Mononuclear cell (primary cell): ENCODE measurements around the gene IGFN1. TPM values are rescaled to one million over a fixed set of nuclear protein-coding genes. Genes with fewer than 3 reads are reported as not detected.
"Not testable (repeated sequence)": the region's sequence is repeated elsewhere in the genome, so short reads cannot be mapped to it uniquely, and the experiment has no call there.

Experiments
- H3K27me3 ChIP-seq: 2 replicates; pipeline ENCODE4 v1.6.0; 2011; ENCODE audit warnings: low read length, control low read depth; ENCODE audit not compliant: insufficient read depth
- H3K4me1 ChIP-seq: 2 replicates; pipeline ENCODE4 v1.5.1; 2011; ENCODE audit warnings: mild to moderate bottlenecking, low read length, control low read depth; ENCODE audit not compliant: insufficient read depth
- H3K4me3 ChIP-seq: 2 replicates; pipeline ENCODE4 v1.5.1; 2011; ENCODE audit warnings: mild to moderate bottlenecking, low read length, moderate library complexity
- H3K9me3 ChIP-seq: 2 replicates; pipeline ENCODE4 v1.5.1; 2011; ENCODE audit warnings: low read depth, mild to moderate bottlenecking, control low read depth, low read length
- total RNA-seq: library from RNA; depleted of rRNA; stranded (reverse); fragments of >200 nt; gene quantifications from one replicate; pipeline ENCODE4 v1.2.3, GENCODE V29; 2012

Gene IGFN1
- total RNA-seq, 1 donor: under 0.01 TPM

DNA sequence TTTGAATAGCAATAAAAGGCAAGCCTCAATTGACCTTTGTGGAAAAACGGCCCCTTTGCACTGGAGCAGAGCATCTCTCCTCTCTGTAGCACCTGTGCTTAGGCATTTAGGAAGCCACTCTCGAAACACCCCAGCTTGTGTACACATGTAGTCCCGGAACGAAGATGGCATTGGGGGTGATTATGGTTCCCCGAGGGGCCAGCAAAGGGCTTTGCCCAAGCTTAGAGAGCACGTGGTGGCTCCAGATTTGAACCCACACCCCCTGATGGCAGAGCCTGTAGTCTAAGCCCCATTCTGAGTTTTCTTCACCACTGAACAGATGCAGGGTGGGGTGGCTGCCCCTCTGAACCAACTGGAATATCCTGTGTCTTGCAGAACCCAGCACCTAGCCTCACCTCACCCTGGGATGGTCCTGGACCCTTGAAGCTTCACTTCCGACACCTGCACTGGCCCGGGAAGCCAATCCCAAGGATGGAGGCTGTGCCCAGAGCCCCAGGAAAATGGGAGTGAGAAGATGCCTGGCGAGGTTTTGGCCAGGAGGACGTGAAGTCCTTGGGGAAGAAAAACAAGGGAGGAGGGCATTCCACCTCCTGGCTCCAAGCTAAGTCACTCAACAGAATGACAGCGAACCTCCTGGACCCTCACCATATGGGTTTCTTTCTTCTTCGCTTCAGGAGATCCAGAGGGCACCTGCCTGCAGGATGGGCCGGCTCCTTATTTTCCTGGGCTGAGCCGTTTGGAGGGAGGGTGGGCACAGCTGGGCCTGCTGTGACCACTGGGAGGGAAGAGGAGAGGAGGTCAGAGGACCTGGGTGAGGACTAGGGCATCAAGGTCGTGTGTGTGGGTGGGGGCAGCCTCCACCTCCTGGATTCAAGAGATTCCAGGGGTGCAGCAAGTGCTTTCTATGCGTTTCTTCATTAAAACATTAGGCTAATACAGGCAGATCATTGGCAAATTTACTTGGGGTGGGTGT, 37.7 kb downstream of the IGFN1 start:
- Histone ChIP-seq H3K4me3 (no peak overlapping the region), H3K27me3 (no peaks in the 10 kb centered on the region), H3K4me1 (no peaks in the 10 kb centered on the region), H3K9me3 (no peaks in the 10 kb centered on the region)

DNA sequence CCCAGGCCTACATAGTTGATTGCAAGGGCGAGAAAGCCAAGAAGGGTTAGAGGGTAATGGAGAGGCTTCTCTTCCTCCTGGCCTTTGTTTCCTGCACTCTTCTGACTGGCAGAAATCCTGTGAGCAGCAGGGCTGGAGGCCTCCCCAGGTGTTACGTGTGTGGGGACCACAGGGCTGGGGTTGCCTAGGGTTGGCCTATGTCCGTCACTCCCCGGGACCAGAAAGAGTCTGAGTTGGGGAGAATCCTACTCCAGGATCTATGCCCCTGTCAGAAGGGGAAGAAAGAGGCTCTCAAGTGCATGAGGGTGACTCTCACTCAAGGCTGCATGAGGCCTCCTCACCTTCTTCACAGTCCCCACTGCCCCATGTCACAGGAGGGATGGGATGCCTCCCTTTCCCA, 38.5 kb downstream of the IGFN1 start:
- Histone ChIP-seq H3K27me3 (no peaks in the 10 kb centered on the region), H3K9me3 (no peaks in the 10 kb centered on the region), H3K4me1 (no peaks in the 10 kb centered on the region), H3K4me3 (no peak overlapping the region)

DNA sequence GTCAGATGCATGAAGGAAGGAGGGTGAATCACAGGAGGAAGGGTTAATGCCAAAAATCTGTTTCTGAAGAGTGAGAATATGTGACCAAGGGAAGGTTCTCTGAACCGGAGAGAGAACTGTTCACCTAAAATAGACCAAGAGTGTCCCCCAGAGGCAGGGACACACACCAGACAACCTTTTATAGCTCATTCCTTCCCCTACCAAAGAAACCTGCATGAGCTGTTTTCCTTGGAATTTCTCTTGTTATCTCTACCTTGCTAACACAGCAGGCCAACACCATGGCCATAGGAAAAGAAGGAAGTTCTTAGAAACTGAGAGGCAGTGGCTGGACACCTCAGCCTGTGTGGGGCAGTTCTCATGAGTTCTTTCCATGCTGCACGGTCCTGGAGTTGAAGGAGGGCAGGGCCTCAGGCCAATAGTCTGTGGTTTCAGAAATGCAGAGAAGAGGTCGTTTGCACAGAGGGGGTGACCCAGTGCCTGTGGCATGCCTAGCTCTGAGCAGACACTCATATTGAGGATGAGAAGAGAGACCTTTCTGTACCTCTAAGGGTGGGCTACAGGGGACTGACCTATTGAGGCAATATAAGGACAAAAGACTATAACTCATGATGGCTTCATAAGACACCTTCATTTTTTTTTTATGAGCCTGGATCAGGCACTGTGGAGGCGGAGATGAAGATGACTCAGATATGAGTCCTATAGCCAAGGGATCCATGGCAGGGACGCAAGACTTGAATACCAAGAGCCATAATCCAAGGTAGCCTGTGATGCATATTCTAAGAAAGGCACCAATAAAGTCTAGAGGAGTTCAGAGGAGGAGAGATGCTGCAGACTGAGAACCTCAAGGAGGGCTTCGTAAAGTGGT, 39.4 kb downstream of the IGFN1 start:
- H3K4me1 ChIP-seq: no peaks in the 10 kb centered on the region
- no peak overlapping the region for H3K4me3 ChIP-seq
- H3K9me3 ChIP-seq: no peaks in the 10 kb centered on the region
- H3K27me3 ChIP-seq: no peaks in the 10 kb centered on the region

DNA sequence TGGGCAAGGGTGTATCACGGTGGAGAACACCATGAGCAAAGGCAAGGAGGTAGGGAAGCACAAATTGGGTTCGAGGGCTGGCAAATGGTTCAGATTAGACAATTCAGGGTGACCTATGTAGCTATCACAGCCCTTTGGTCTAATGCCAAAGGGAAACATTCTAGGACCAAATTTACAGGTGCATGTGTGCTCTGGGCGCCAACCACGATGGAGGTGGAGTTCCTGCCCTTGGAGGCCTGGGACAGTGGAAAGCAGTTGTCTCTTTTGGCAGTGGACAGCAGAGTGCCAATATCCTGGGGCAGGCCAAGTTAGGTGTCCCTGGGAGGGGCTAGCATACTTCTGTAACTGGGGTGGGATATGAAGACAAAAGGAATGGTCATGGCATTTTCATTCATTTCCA, 40.1 kb downstream of the IGFN1 start:
- Histone ChIP-seq H3K27me3 (no peaks in the 10 kb centered on the region), H3K4me3 (no peak overlapping the region), H3K4me1 (no peaks in the 10 kb centered on the region), H3K9me3 (no peaks in the 10 kb centered on the region)

DNA sequence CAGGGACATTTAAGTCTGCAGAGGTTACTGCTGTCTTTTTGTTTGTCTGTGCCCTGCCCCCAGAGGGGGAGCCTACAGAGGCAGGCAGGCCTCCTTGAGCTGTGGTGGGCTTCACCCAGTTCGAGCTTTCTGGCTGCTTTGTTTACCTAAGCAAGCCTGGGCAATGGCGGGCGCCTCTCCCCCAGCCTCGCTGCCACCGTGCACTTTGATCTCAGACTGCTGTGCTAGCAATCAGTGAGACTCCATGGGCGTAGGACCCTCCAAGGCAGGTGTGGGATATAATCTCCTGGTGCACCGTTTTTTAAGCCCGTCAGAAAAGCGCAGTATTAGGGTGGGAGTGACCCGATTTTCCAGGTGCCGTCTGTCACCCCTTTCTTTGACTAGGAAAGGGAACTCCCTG, 49.0 kb downstream of the IGFN1 start:
- H3K4me3 ChIP-seq, H3K9me3 ChIP-seq, H3K4me1 ChIP-seq: not testable (repeated sequence)
- peaks cover 20% of the 10 kb centered on the region for H3K27me3 ChIP-seq

DNA sequence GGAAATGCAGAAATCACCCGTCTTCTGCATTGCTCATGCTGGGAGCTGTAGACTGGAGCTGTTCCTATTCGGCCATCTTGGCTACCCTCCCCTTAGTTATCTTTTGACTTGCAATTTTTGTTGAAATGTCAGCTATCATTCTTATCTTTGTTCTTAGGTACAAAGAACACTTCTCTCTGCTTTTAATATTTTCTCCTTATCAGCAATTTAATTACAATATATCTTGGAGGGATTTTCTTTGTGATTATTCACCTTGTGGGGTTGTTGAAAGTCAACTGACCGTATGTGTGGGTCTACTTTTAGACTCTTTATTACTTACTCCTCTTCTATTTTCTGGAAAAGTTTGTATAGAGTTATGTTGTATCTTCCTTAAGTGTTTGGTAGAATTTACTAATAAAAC, 49.5 kb downstream of the IGFN1 start:
- H3K27me3 ChIP-seq: peaks cover 23% of the 10 kb centered on the region

DNA sequence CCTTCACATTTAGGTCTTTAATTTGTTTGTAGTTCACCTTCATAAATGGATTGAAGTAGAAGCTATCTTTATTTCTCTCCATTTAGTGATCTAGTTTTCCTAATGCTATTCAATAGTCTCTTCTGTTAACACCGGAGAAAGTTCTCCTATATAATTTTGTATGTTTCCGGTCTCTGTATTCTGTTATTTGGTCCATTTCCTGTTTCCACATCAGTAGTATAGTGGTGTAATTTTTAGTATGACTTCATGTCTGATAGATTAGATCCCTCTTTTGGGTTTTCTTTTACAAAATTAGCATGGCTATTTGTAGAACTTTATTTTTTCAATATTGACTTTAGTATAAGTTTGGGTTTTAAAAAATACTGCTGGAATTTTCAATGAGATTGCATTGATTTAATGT, 51.1 kb downstream of the IGFN1 start:
- Histone ChIP-seq H3K27me3 (peaks cover 25% of the 10 kb centered on the region), H3K4me3 (no peak overlapping the region), H3K4me1 (no peaks in the 10 kb centered on the region), H3K9me3 (no peaks in the 10 kb centered on the region)

More for the DNA sequence above, 49.5 kb downstream of the IGFN1 start:
- H3K9me3 ChIP-seq: no peaks in the 10 kb centered on the region
- H3K4me3 ChIP-seq: no peak overlapping the region
- H3K4me1 ChIP-seq: no peaks in the 10 kb centered on the region

DNA sequence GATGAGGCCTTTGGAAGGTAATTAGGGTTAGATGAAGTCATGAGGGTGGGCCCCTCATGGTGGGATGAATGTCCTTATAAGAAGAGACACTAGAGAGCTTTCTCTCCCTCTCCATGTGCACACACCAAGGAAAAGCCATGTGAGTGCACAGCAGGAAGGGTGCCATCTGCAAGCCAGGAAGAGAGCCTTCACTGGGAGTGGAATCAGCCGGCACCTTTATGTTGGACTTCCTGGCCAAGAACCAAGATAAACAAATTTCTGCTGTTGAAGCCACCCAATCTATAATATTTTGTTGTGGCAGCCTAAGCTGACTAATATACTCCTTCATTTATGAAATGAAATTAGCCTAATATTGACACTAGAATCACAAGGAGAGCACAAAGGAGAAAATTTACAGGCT, 54.5 kb downstream of the IGFN1 start:
- H3K4me1 ChIP-seq: no peaks in the 10 kb centered on the region
- H3K9me3 ChIP-seq: no peaks in the 10 kb centered on the region
- H3K27me3 ChIP-seq: peaks cover 25% of the 10 kb centered on the region
- H3K4me3 ChIP-seq: no peak overlapping the region

DNA sequence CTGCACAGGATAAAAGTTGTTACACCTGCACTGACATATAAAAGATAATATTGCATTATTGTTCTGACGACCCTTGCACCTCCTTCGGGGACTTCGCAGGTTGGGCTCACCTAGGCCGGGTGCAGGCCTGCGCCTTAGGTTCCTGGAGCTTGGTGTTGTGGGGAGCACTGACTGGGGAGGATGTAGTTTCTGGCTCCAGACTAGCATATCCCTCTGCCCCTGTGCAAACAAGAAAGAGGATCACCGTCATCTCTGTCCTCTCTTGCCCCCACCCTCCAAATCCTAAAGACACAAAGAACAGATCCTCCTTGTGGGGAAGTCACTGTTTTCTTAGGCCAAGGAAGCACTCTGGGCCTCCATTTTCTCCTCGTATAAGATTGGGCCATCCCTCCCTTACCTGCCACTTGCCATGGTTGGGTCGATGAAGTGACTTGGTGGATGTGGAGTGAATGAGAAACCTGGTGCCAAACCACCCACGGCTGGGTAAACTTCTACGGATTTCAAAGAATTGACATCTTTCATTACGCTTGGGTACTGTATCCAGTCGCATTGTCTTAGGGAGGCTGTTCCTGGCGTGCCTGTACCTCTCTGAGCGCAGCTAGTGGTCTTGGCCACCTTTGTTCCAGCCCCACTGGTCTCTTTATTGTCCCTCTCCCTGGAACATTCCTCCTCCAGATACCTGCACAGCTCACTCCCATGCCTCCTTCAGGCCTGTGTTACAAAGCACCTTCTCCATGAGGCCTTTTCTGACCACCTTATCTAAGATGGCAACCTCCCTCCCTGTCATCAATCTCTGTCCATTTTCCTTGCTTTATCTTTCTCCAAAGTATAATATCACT, 58.3 kb downstream of the IGFN1 start:
- H3K4me3 ChIP-seq: no peak overlapping the region
- H3K27me3 ChIP-seq: peaks cover 8% of the 10 kb centered on the region
- no peaks in the 10 kb centered on the region for H3K4me1 ChIP-seq
- H3K9me3 ChIP-seq: no peaks in the 10 kb centered on the region

DNA sequence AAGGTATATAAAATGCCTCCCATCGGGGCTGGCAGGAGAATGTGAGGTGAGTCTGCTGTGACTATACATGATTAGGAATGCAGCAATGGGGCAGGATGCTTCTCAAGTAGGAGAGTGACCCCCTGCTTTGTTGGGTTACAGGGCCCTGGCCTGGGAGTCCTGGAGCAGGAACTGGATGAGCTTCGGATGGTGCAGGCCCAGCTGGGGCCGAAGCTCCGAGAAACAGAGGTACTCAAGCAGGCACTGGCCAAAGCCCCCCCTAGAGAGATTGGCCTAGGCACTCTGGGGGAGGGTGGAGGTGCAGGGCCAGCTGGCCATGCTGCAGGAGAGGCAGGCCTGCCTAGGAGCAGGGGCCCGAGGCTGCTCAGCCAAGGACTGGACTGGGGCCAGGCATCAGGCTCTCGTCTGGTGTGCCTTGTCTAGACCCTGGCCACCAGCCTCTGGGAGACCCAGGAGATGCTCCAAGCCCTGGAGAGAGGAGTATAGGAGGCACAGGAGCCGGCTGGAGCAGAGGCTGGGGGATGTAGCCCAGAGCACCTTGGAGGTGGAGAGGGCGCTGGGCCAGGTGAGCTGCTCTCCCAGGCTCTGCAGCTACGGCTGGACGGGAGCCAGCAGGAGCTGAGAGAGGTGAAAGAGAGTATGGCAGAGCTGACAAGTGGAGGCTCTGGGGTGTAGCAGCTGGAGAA, 59.8 kb downstream of the IGFN1 start:
- no peak overlapping the region for H3K4me3 ChIP-seq
- H3K9me3 ChIP-seq: no peaks in the 10 kb centered on the region
- no peaks in the 10 kb centered on the region for H3K27me3 ChIP-seq
- H3K4me1 ChIP-seq: no peaks in the 10 kb centered on the region

DNA sequence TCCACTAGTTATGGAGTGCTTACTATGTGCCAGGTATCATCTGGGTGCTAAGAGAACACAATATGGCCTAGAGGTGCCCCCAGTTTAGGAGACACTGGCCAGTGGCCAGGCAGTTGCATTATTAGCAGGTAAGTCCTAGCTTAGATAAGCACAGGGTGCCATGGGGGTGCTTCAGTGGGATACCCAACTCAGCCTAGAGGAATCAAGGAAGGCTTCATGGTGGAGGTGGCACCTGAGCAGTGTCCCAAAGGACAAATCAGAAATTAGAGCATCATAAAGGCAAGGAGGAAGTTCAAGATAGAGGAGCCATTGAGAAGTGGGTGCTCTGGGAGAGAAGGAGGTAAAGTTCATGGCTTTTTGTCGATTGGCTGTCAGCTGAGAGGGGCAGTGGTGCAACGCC, 60.8 kb downstream of the IGFN1 start:
- Histone ChIP-seq H3K9me3 (no peaks in the 10 kb centered on the region), H3K27me3 (no peaks in the 10 kb centered on the region), H3K4me1 (no peaks in the 10 kb centered on the region), H3K4me3 (no peak overlapping the region)

DNA sequence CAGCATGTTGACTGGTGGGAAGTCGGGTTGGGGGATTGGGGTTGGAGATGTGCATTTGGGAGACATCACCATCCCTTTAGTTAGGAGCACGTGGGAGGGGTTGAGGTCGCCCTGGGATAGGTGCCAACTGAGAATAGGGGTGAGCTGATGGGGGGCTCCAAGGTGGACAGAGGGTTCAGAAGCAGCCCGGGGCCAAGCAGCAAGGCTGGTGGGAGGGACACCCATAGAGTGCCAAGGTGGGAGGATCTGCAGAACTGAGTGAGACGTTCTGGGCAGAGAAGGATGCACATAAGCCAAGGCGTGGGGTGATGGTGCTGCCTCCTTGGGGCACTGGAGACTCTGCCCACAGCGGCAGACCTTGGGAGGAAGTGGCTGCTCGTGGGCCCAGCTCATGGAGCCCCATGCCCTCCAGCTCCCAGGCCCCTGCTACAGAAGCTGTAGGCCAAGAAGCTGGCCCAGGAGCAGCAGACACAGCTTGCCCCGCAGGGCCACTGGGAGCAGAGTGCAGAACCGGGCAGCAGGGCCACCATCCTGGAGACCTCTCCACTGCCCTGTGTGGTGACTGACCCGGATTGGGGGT, 61.3 kb downstream of the IGFN1 start:
- H3K4me3 ChIP-seq: no peak overlapping the region
- H3K4me1 ChIP-seq: no peaks in the 10 kb centered on the region
- no peaks in the 10 kb centered on the region for H3K27me3 ChIP-seq
- H3K9me3 ChIP-seq: no peaks in the 10 kb centered on the region

DNA sequence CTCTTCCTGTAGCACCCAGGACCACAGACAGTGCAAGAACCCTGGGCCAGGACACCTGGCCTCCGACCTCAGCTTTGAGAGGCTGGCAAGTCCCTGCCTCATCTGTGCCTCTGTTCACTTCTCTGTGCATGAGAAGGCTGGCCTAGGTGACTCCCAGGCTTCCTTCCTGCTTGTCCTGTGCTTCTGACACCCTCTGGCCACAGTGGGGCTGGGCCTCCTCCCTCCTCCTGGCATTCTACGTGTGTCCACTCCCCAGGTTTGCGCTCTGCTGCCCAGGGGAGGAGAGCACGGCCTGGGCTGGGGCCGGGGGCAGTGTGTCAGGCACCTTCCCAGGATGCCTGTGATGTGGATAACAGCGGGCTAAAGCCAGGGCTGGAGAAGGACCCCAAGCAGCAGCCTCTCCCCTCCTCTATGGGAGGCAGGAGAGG, 62.3 kb downstream of the IGFN1 start:
- Histone ChIP-seq H3K4me3 (no peak overlapping the region), H3K9me3 (no peaks in the 10 kb centered on the region), H3K27me3 (no peaks in the 10 kb centered on the region), H3K4me1 (no peaks in the 10 kb centered on the region)

DNA sequence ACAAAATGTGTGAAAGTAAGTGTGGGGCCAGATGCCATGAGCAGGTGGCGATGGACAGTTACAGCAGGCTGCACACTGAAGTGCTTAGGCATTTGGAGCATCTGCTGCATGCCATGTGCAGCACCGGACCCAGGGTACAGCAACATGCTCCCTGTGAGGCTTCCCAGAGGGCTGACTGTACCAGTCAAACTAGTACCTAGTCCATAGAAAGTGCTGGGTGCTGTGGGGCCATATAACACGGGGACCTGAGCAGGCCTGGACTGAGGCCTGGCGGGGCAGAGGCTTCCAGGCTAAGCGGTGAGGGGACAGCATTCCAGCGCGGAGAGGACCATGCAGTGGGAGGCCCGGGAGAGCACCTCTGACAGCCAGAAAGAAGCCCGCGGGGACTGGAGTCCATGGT, 62.8 kb downstream of the IGFN1 start:
- Histone ChIP-seq H3K27me3 (no peaks in the 10 kb centered on the region), H3K4me1 (no peaks in the 10 kb centered on the region), H3K9me3 (no peaks in the 10 kb centered on the region), H3K4me3 (no peak overlapping the region)
